ENCODE data around the gene SOD1. TPM values are rescaled to one million over a fixed set of nuclear protein-coding genes. Genes with fewer than 3 reads are reported as not detected.
"Not testable (repeated sequence)": the region's sequence is repeated elsewhere in the genome, so short reads cannot be mapped to it uniquely, and the experiment has no call there.

Gene SOD1
- total and polyA plus RNA-seq, 2 experiments from 2014 or later, result 195 to 260 TPM

DNA sequence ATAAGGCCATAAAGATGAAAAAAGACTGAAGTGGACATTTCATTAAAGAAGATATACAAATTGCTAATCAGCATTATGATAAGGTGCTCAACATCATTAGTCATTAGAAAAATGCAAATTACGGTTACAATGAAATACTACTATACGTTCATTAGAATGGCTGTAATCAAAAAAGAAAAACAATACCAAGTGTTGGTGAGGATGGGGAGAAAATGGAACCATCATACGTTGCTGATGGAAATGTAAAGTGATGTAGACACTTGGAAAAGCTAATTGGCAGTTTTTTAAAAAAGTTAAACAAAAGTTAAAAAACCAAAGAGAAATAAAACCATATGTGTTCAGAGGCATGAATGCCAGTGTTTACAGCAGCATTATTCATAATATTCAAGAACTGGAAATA lies 8.6 kb upstream of the SOD1 start:
- WGBS (ENCODE audit: low lambda C conversion rate, missing lambda C conversion rate), result 92% methylated on average over 3 of the region's 3 CpGs

GRCh38 chr21:31651491-31651890 lies 8.0 kb upstream of the SOD1 start:
- not testable (repeated sequence) for H3K79me2 ChIP-seq; H3K4me1 ChIP-seq (ENCODE audit: insufficient read depth); H3K4me3 ChIP-seq; DNase-seq (ENCODE audit: low spot score); H3K9me3 ChIP-seq (ENCODE audit: low read depth); H3K9me2 ChIP-seq (replicated peaks; ENCODE audit: insufficient read depth); H2AFZ ChIP-seq; H3K27me3 ChIP-seq; H3K27ac ChIP-seq; H3K4me2 ChIP-seq; H3K36me3 ChIP-seq (replicated peaks; ENCODE audit: insufficient read depth, low read depth); H4K20me1 ChIP-seq (ENCODE audit: insufficient read depth, poor library complexity, severe bottlenecking)
- 86% methylated on average over 4 of the region's 4 CpGs for WGBS (ENCODE audit: low lambda C conversion rate, missing lambda C conversion rate)

More for the DNA sequence above, 8.6 kb upstream of the SOD1 start:
- Histone ChIP-seq H3K4me3 (no peak overlapping the region), H3K9me2 (replicated peaks; ENCODE audit: insufficient read depth) (no peaks in the 10 kb centered on the region), H3K4me1 (ENCODE audit: insufficient read depth) (no peaks in the 10 kb centered on the region), H3K79me2 (no peaks in the 10 kb centered on the region), H3K9me3 (ENCODE audit: low read depth) (no peaks in the 10 kb centered on the region), H3K27ac (no peak overlapping the region), H3K27me3 (no peaks in the 10 kb centered on the region), H3K36me3 (replicated peaks; ENCODE audit: insufficient read depth, low read depth) (no peaks in the 10 kb centered on the region), H3K4me2 (no peak overlapping the region), H4K20me1 (ENCODE audit: insufficient read depth, poor library complexity, severe bottlenecking) (no peaks in the 10 kb centered on the region), H2AFZ (no peak overlapping the region)
- TF ChIP-seq EZH2phosphoT487 (IDR thresholded peaks at IDR 0.05; ENCODE audit: low read depth, severe bottlenecking, unreplicated experiment) (no peak), EZH2 (IDR thresholded peaks at IDR 0.05; ENCODE audit: borderline replicate concordance) (no peak)
- TF ChIP-seq, protein P1, sequence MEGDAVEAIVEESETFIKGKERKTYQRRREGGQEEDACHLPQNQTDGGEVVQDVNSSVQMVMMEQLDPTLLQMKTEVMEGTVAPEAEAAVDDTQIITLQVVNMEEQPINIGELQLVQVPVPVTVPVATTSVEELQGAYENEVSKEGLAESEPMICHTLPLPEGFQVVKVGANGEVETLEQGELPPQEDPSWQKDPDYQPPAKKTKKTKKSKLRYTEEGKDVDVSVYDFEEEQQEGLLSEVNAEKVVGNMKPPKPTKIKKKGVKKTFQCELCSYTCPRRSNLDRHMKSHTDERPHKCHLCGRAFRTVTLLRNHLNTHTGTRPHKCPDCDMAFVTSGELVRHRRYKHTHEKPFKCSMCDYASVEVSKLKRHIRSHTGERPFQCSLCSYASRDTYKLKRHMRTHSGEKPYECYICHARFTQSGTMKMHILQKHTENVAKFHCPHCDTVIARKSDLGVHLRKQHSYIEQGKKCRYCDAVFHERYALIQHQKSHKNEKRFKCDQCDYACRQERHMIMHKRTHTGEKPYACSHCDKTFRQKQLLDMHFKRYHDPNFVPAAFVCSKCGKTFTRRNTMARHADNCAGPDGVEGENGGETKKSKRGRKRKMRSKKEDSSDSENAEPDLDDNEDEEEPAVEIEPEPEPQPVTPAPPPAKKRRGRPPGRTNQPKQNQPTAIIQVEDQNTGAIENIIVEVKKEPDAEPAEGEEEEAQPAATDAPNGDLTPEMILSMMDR (IDR thresholded peaks at IDR 0.05; ENCODE audit: poor library complexity), result no peak
- DNase-seq (ENCODE audit: low spot score), result no peak

- no peak for DNase-seq (ENCODE audit: low spot score)
- no peak overlapping the region for H2AFZ ChIP-seq
Measured at GRCh38 chr21:31654340-31654739, 5.2 kb upstream of the SOD1 start.

GRCh38 chr21:31654821-31655580 lies 4.5 kb upstream of the SOD1 start:
- H3K27me3 ChIP-seq; H4K20me1 ChIP-seq (ENCODE audit: insufficient read depth, poor library complexity, severe bottlenecking); H3K36me3 ChIP-seq (replicated peaks; ENCODE audit: insufficient read depth, low read depth); DNase-seq (ENCODE audit: low spot score); H3K9me2 ChIP-seq (replicated peaks; ENCODE audit: insufficient read depth); H3K27ac ChIP-seq; H3K9me3 ChIP-seq (ENCODE audit: low read depth); H3K4me2 ChIP-seq; H2AFZ ChIP-seq; H3K4me3 ChIP-seq; H3K79me2 ChIP-seq; H3K4me1 ChIP-seq (ENCODE audit: insufficient read depth): not testable (repeated sequence)
- WGBS (ENCODE audit: low lambda C conversion rate, missing lambda C conversion rate), result 97% methylated on average over 21 of the region's 21 CpGs

More at GRCh38 chr21:31654340-31654739, 5.2 kb upstream of the SOD1 start:
- Histone ChIP-seq H3K36me3 (replicated peaks; ENCODE audit: insufficient read depth, low read depth) (no peaks in the 10 kb centered on the region), H3K4me2 (no peak overlapping the region), H3K9me2 (replicated peaks; ENCODE audit: insufficient read depth) (no peaks in the 10 kb centered on the region), H3K27me3 (no peaks in the 10 kb centered on the region), H3K4me3 (no peak overlapping the region), H3K4me1 (ENCODE audit: insufficient read depth) (no peaks in the 10 kb centered on the region), H3K79me2 (no peaks in the 10 kb centered on the region), H3K9me3 (ENCODE audit: low read depth) (no peaks in the 10 kb centered on the region), H3K27ac (no peak overlapping the region), H4K20me1 (ENCODE audit: insufficient read depth, poor library complexity, severe bottlenecking) (no peaks in the 10 kb centered on the region)
- WGBS (ENCODE audit: low lambda C conversion rate, missing lambda C conversion rate), result 98% methylated on average over 18 of the region's 20 CpGs
- TF ChIP-seq EZH2 (IDR thresholded peaks at IDR 0.05; ENCODE audit: borderline replicate concordance) (no peak), EZH2phosphoT487 (IDR thresholded peaks at IDR 0.05; ENCODE audit: low read depth, severe bottlenecking, unreplicated experiment) (no peak)
- TF ChIP-seq, protein P1 (IDR thresholded peaks at IDR 0.05; ENCODE audit: poor library complexity), result no peak
